CD14-positive monocyte (primary cell): Measurements from ENCODE around the gene PLAAT3. TPM values are rescaled to one million over a fixed set of nuclear protein-coding genes. Genes with fewer than 3 reads are reported as not detected.

Source experiments
- DNase-seq, 3 donors: peaks; one replicate each; pipeline ENCODE4 v3.0.0-alpha.2; 2011 to 2022
- H2AFZ ChIP-seq: 2 replicates; pipeline ENCODE4 v1.6.0; 2012; ENCODE audit warnings: mild to moderate bottlenecking, low read depth, low read length, inconsistent platforms; ENCODE audit not compliant: insufficient read depth, poor library complexity, severe bottlenecking
- H3K27ac ChIP-seq, 2 donors: 1 replicate in 1 of 2; 2 replicates in 1 of 2; pipeline ENCODE4 v1.5.1; 2012 to 2013; ENCODE audit warnings: low read length in 2 of 2, control low read depth in 1 of 2, inconsistent platforms in 1 of 2, low read depth in 1 of 2, mild to moderate bottlenecking in 1 of 2
- H3K27me3 ChIP-seq, 2 donors: one replicate each; pipeline versions ENCODE4 v1.6.0 to v1.6.1; 2011 to 2013; ENCODE audit warnings: low read length in 2 of 2; ENCODE audit not compliant: control insufficient read depth in 2 of 2, insufficient read depth in 2 of 2
- H3K36me3 ChIP-seq, 2 donors: replicated peaks in 1 of 2; 1 replicate in 1 of 2; 2 replicates in 1 of 2; pipeline versions ENCODE4 v1.5.1 to v1.6.1; 2012 to 2013; ENCODE audit warnings: low read length in 2 of 2, control low read depth in 1 of 2, inconsistent platforms in 1 of 2, mild to moderate bottlenecking in 1 of 2; ENCODE audit not compliant: insufficient read depth in 2 of 2, control insufficient read depth in 1 of 2
- H3K4me1 ChIP-seq, 2 donors: 1 replicate in 1 of 2; 2 replicates in 1 of 2; pipeline versions ENCODE4 v1.5.1 to v1.6.1; 2012 to 2013; ENCODE audit warnings: low read length in 2 of 2, control low read depth in 1 of 2, inconsistent platforms in 1 of 2, mild to moderate bottlenecking in 1 of 2, moderate library complexity in 1 of 2; ENCODE audit not compliant: insufficient read depth in 2 of 2, control insufficient read depth in 1 of 2
- H3K4me2 ChIP-seq: replicated peaks from 2 replicates; pipeline ENCODE3; 2012; ENCODE audit warnings: low read length, moderate library complexity, mild to moderate bottlenecking; ENCODE audit not compliant: poor library complexity, severe bottlenecking; ENCODE audit errors: extremely low read depth
- H3K4me3 ChIP-seq, 3 experiments: fragments of 200-600 bp in 1 of 3; sonication (generic) in 1 of 3; replicated peaks in 1 of 3; 1 replicate in 2 of 3; 2 replicates in 1 of 3; pipeline ENCODE4 v1.5.1; 2011 to 2013; ENCODE audit warnings: low read length in 3 of 3, mild to moderate bottlenecking in 3 of 3, control low read depth in 2 of 3, low read depth in 2 of 3, inconsistent platforms in 1 of 3, moderate library complexity in 1 of 3
- H3K79me2 ChIP-seq: 2 replicates; pipeline ENCODE4 v1.6.0; 2012; ENCODE audit warnings: mild to moderate bottlenecking, control low read depth, inconsistent platforms, low read length, moderate library complexity; ENCODE audit not compliant: insufficient read depth
- H3K9ac ChIP-seq: 2 replicates; pipeline ENCODE4 v1.6.0; 2017; ENCODE audit warnings: low read length, mild to moderate bottlenecking; ENCODE audit not compliant: insufficient read depth, poor library complexity, severe bottlenecking
- H3K9me3 ChIP-seq, 2 donors: replicated peaks in 1 of 2; 1 replicate in 1 of 2; 2 replicates in 1 of 2; pipeline versions ENCODE4 v1.5.1 to v1.6.1; 2012 to 2013; ENCODE audit warnings: low read length in 2 of 2, control low read depth in 1 of 2; ENCODE audit not compliant: control insufficient read depth in 1 of 2, insufficient read depth in 1 of 2
- H4K20me1 ChIP-seq: 2 replicates; pipeline ENCODE4 v1.6.0; 2012; ENCODE audit warnings: mild to moderate bottlenecking, low read length, control low read depth, moderate library complexity; ENCODE audit not compliant: insufficient read depth
- H3K27ac Mint-ChIP-seq, 7 donors: one replicate each; pipeline ENCODE4 v1.8.0; 2020; ENCODE audit warnings: mild to moderate bottlenecking in 7 of 7, mixed read lengths in 7 of 7, moderate library complexity in 6 of 7, inconsistent platforms in 2 of 7
- H3K27me3 Mint-ChIP-seq, 3 donors: one replicate each; pipeline ENCODE4 v1.8.0; 2021 to 2022; ENCODE audit warnings: low read depth in 3 of 3, mild to moderate bottlenecking in 3 of 3, mixed read lengths in 3 of 3, moderate library complexity in 3 of 3, inconsistent platforms in 1 of 3
- H3K36me3 Mint-ChIP-seq, 2 donors: one replicate each; pipeline ENCODE4 v1.8.0; 2020; ENCODE audit warnings: mixed read lengths in 2 of 2, inconsistent platforms in 1 of 2, mild to moderate bottlenecking in 1 of 2
- H3K4me1 Mint-ChIP-seq: one replicate; pipeline ENCODE4 v1.8.0; 2020; ENCODE audit warnings: mild to moderate bottlenecking, mixed read lengths
- H3K4me3 Mint-ChIP-seq, 2 donors: one replicate each; pipeline ENCODE4 v1.8.0; 2020; ENCODE audit warnings: mild to moderate bottlenecking in 2 of 2, mixed read lengths in 2 of 2, moderate library complexity in 1 of 2
- H3K9me3 Mint-ChIP-seq, 7 donors: one replicate each; pipeline ENCODE4 v1.8.0; 2020 to 2022; ENCODE audit warnings: mixed read lengths in 7 of 7, mild to moderate bottlenecking in 6 of 7, moderate library complexity in 6 of 7, inconsistent platforms in 2 of 7
- CTCF ChIP-seq: fragments of 200-600 bp; IDR thresholded peaks from one replicate; pipeline ENCODE4 v1.8.0; 2022; ENCODE audit warnings: antibody characterized with exemption, mild to moderate bottlenecking
- WGBS: methylation state at CpG from one replicate; pipeline ENCODE4 v1.1.5; 2013; ENCODE audit warnings: missing lambda C conversion rate; ENCODE audit not compliant: insufficient coverage; 5-methylcytosine and 5-hydroxymethylcytosine counted together
- intact Hi-C, 2 donors: fragments of 100-400 bp; cut with micrococcal nuclease; formaldehyde crosslinking; loops; one replicate each; pipeline versions ENCODE4 v1.15.0 to v1.15.1; 2023
- polyA plus RNA-seq, 3 donors: library from polyadenylated mRNA; depleted of rRNA in 1 of 3; unstranded in 2 of 3; stranded (reverse) in 1 of 3; fragments of 300-500 nt in 2 of 3; fragments of >200 nt in 1 of 3; fragmentation: Illumina TruSeq in 2 of 3; gene quantifications; 1 replicate in 2 of 3; 2 replicates in 1 of 3; pipeline ENCODE4 v1.2.3, GENCODE V29; 2012 to 2021

The PLAAT3 gene
- polyA plus RNA-seq, 3 donors, result 20.2 to 67.3 (median 34.2) TPM

GRCh38 chr11:63563201-63564055, 50.8 kb downstream of the PLAAT3 start, which contains the start of gene PLAAT2:
Gene PLAAT2, minus strand, starts transcription at chr11:63563379. Its CDS starts 55 bp downstream, at chr11:63563324.
- no peak within 1 kb of the TSS for H3K4me3 ChIP-seq
- H4K20me1 ChIP-seq, result no peaks in the 10 kb centered on the region
- H3K27ac Mint-ChIP-seq, result peak within 1 kb of the TSS in 4 of 7 donors; percentile 16 to 61 (median 34)
- WGBS, result 93% methylated on average over 8 of the region's 13 CpGs
- no peak within 1 kb of the TSS for H3K27ac ChIP-seq
- H3K4me1 ChIP-seq, result peaks cover 29 to 32% of the 10 kb centered on the region in 2 donors
- H2AFZ ChIP-seq, result no peak within 1 kb of the TSS
- intact Hi-C loops, result loop anchor here in 1 of 2 donors (5.0 kb wide), 1 partner anchor 61 kb away; no protein-coding TSS in a partner anchor
- H3K79me2 ChIP-seq, result no peaks in the 10 kb centered on the region
- H3K4me1 Mint-ChIP-seq, result peaks cover 38% of the 10 kb centered on the region
- DNase-seq, result no peak
- TF ChIP-seq CTCF, result no peak
- no peaks in the 10 kb centered on the region for H3K27me3 ChIP-seq
- H3K4me2 ChIP-seq, result no peak within 1 kb of the TSS
- peaks cover 0 to 1% (median 0%) of the 10 kb centered on the region in 3 donors for H3K27me3 Mint-ChIP-seq
- H3K9me3 Mint-ChIP-seq, result no peaks in the 10 kb centered on the region
- no peaks in the 10 kb centered on the region for H3K36me3 Mint-ChIP-seq
- no peaks in the 10 kb centered on the region for H3K36me3 ChIP-seq
- H3K9me3 ChIP-seq, result no peaks in the 10 kb centered on the region
- no peak within 1 kb of the TSS for H3K4me3 Mint-ChIP-seq
- H3K9ac ChIP-seq, result no peak within 1 kb of the TSS

- intact Hi-C loops, result loop anchor here in 1 of 2 donors (5.0 kb wide), 1 partner anchor 58 kb away; no protein-coding TSS in a partner anchor
- H3K4me1 ChIP-seq, result peaks cover 6 to 9% of the 10 kb centered on the region in 2 donors
- no peaks in the 10 kb centered on the region for H4K20me1 ChIP-seq
- no peaks in the 10 kb centered on the region for H3K27me3 ChIP-seq
- H3K4me3 ChIP-seq, result no peak overlapping the region
- H2AFZ ChIP-seq, result peak overlapping the region; percentile 27
- no peaks in the 10 kb centered on the region for H3K9me3 Mint-ChIP-seq
- H3K9me3 ChIP-seq, result no peaks in the 10 kb centered on the region
- no CpG with 5 or more reads among the region's 7 CpGs for WGBS
- H3K27me3 Mint-ChIP-seq, result peaks cover 0 to 1% (median 1%) of the 10 kb centered on the region in 3 donors
- H3K27ac ChIP-seq, result no peak overlapping the region
- no peak for TF ChIP-seq CTCF
- H3K4me1 Mint-ChIP-seq, result peaks cover 17% of the 10 kb centered on the region
- H3K4me3 Mint-ChIP-seq, result no peak overlapping the region
- H3K79me2 ChIP-seq, result no peaks in the 10 kb centered on the region
- peak overlapping the region in 1 of 7 donors; percentile 46 for H3K27ac Mint-ChIP-seq
- H3K9ac ChIP-seq, result no peak overlapping the region
- H3K36me3 Mint-ChIP-seq, result no peaks in the 10 kb centered on the region
- no peak for DNase-seq
- no peaks in the 10 kb centered on the region for H3K36me3 ChIP-seq
- H3K4me2 ChIP-seq, result no peak overlapping the region
These were observed 53.6 kb downstream of the PLAAT3 start for GRCh38 chr11:63560506-63561180.
